ENCODE measurements around the gene CXXC5.

Gene CXXC5

GRCh38 chr5:139638736-139639618 lies 9.2 kb upstream of the CXXC5 start:
- no peak for DNase-seq

- DNase-seq, result no peak
Observed at GRCh38 chr5:139639619-139640380, 8.3 kb upstream of the CXXC5 start.

- no peak for DNase-seq
Observed at GRCh38 chr5:139640421-139641115, 7.6 kb upstream of the CXXC5 start.

- no peak for DNase-seq
Observed at GRCh38 chr5:139641116-139642080, 6.8 kb upstream of the CXXC5 start.

GRCh38 chr5:139642213-139642612 lies 5.9 kb upstream of the CXXC5 start:
- no peak for DNase-seq

- DNase-seq, result no peak
Observed at GRCh38 chr5:139642891-139643871, 5.0 kb upstream of the CXXC5 start.

- DNase-seq, result no peak
Observed at GRCh38 chr5:139644001-139644456, 4.1 kb upstream of the CXXC5 start.

GRCh38 chr5:139644646-139645429 lies 3.3 kb upstream of the CXXC5 start:
- DNase-seq, result no peak

- no peak for DNase-seq
Observed at GRCh38 chr5:139645430-139645871, 2.7 kb upstream of the CXXC5 start.

GRCh38 chr5:139646111-139646510 lies 2.0 kb upstream of the CXXC5 start:
- DNase-seq, result no peak

GRCh38 chr5:139646912-139647505 lies 1.1 kb upstream of the CXXC5 start:
- DNase-seq, result no peak

- DNase-seq, result no peak
Observed at GRCh38 chr5:139647506-139648204, 494 bp upstream of the CXXC5 start.

GRCh38 chr5:139649082-139649991 lies 1.2 kb downstream of the CXXC5 start:
- no peak for DNase-seq

- no peak for DNase-seq
Observed at GRCh38 chr5:139650031-139650688, 2.0 kb downstream of the CXXC5 start.

GRCh38 chr5:139650689-139651042 lies 2.5 kb downstream of the CXXC5 start:
- no peak for DNase-seq

- DNase-seq, result no peak
Observed at GRCh38 chr5:139651043-139651834, 3.1 kb downstream of the CXXC5 start.
